Prostate gland (tissue), 2 donors: ENCODE data around the gene LCE1A.

Experiments
- CTCF ChIP-seq, 4 experiments: fragments of 200-600 bp in 2 of 4; fragments of 450-650 bp in 2 of 4; sonication (generic) in 2 of 4; IDR thresholded peaks; 1 replicate in 3 of 4; 2 replicates in 1 of 4; pipeline ENCODE4 v1.5.1; 2016 to 2019; ENCODE audit warnings: antibody characterized with exemption in 4 of 4, mild to moderate bottlenecking in 2 of 4, moderate library complexity in 2 of 4
- POLR2A ChIP-seq: fragments of 450-650 bp; IDR thresholded peaks from one replicate; pipeline ENCODE4 v1.6.1; 2016; ENCODE audit warnings: antibody characterized with exemption, mild to moderate bottlenecking
- POLR2AphosphoS5 ChIP-seq: sonication (generic); formaldehyde crosslinking; IDR thresholded peaks from one replicate; pipeline ENCODE4 v1.6.1; 2017; ENCODE audit warnings: antibody characterized with exemption

DNA sequence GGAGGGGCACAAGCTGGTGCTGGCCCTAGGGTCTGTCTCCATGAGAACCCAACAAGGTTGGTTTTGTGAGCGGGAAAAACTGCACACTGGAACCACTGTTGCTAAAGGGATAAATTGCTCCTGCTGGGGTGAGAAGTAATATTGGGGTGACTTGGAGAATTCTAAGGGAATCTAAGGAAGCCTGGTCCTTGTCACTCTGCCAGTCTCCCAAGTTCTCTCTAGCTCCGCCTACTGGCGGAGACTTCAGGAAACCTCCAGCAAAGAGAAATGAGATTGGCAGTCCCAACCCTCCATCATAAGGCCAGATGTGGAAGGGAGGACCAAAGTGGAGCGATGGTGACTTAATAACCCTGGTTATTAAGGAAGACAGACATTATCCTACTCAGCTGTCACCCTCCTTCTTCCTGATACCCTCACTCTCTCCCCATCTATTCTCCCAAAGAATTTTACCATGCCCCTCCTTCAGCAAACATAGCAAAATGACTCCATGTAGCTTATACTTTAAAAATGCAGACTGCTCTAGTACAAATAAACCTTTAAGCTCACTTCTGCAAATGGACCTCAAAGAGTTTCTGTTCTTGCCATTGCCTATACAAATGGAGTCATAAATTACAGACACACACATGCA lies 49.6 kb upstream of the LCE1A start:
- TF ChIP-seq CTCF (IDR thresholded peaks at IDR 0.05) (no peak), POLR2A (no peak), POLR2AphosphoS5 (no peak)
